ENCODE data around the gene MAGI2.

Gene MAGI2

DNA sequence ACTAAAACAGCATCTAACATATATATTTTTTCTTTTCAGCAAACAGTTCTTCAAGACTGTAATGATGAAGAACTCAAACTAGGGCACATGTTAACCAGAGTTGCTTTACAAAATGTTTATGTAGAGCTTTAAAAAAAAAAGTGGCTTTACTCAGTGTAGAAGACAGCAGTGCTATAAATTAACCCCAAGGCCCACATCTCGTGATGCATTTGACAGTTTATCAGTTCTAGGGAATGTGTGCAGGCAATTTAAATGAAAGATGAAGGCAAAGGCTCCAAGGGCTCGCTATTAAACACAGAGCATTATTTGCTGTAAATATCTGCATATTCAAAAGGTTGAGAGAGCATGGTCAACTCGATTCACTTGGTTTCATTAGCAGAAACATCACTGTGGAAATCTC, 558.1 kb downstream of the MAGI2 start:
- no peak for DNase-seq

GRCh38 chr7:78879206-78879605, 574.3 kb downstream of the MAGI2 start:
- DNase-seq = no peak

DNA sequence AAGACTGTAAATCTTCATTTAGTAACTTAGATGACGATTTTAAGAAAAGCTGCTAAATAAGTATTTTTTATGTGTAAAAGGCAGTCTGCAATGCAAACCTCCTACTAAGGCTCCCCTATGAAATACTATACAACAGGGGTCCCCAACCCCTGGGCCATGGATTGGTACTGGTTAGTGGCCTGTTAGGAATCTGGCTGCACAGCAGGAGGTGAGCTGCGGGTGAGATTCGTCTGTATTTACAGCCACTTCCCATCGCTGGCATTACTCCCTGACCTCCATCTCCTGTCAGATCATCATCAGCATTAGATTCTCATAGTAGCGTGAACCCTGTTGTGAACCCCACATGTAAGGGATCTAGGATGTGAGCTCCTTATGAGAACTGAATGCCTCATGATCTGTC, 580.4 kb downstream of the MAGI2 start:
- DNase-seq = no peak

DNA sequence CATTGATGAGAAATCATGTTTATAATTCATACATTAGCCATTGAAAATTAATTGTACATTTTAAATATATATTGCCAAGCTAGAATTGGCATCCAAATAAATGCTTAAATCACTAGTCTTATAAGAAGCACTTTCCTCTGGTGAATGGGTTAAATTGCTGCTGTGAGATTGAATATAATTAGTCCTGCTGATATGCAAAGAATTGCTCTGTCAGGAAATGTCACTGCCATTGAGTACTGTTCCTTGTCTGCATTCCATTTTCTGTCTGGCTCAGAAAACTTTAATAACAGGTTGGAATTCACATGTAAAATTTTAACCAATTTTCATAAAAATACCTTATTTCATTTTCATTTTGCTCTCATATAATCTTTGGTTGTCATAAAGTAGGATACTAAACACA, 589.1 kb downstream of the MAGI2 start:
- no peak for DNase-seq

- DNase-seq = no peak
Observed at GRCh38 chr7:78863281-78863680, 590.2 kb downstream of the MAGI2 start.

DNA sequence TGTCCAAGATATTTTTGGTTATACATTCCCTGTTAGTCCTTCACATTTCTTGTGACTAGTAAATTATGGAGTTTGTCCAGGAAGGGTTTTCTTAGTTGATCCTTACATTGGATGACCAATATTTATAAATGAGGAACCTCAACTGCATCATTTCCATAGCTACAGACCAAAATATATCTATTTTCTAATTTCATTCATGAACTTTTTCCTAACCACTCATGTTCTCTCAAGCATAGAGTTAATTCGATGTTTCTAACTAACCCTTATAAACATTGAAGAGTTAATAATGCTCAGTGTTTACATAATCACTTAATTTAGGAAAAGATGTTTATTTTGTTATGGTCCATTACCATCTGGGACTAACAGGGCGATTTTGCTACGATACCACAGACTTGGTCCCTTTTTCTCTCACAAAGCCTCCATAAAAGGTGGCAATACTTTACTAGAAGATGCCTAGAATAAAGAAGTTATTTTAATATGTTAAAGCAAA, 591.0 kb downstream of the MAGI2 start:
- no peak for DNase-seq

DNA sequence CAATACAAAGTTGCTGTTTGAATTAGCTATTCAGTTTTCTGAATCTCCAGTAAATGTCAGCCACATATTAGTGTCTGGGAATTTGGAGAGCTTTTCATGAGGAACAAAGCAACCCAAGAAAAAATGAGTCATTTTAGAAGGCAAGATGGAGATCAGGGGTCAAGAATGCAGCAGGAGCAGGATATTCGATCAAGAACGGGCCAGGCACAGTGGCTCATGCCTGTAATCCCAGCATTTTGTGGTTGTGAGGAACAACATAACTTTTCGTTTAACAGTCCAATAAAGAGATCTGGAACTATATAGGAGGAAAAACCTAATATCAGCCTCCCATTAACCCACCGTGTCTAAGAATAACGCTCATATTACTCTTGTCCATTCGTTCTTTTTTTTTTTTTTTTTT, 600.5 kb downstream of the MAGI2 start:
- DNase-seq = no peak

- DNase-seq = no peak
Observed at GRCh38 chr7:78850093-78850740, 603.2 kb downstream of the MAGI2 start.

GRCh38 chr7:78845155-78845554, 608.3 kb downstream of the MAGI2 start:
- no peak for DNase-seq

DNA sequence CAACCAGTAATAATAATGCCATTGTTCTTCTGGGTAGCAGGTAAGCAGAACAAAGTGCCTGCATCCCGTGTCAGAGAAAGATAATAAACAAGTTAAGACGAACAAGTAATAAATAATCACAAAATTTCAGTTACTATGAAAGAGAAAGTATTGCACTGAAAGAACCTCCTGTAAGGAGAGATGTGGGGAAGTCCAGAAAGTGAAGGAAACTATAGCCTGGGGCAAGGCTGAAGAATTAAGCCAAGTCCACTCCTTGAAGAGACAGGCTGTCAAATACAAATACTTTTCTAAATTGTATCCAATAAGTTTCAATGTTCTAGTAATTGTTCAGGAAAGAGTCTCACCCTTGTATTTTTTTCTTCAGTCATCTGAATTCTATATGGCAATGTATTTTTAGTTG, 611.4 kb downstream of the MAGI2 start:
- no peak for DNase-seq

GRCh38 chr7:78835897-78836296, 617.6 kb downstream of the MAGI2 start:
- DNase-seq = no peak

DNA sequence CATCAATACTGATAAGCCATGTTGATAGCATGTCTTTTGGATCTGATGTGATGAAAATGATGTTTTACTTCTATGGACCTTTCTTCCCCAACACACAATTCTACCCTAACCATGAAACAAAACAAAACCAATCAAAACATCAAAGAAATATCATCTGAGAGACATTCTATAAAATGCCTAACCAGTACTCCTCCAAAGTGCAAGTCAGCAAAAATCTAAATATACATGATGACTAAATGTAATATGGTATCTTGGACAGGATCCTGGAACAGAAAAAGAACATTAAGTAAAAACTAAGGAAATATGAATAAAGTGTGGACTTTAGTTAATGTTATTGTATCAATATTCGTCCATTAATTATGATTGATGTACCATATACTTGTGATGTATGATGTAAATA, 625.1 kb downstream of the MAGI2 start:
- no peak for DNase-seq

- no peak for DNase-seq
Observed at GRCh38 chr7:78803501-78804127, 649.9 kb downstream of the MAGI2 start.

GRCh38 chr7:78794101-78794500, 659.4 kb downstream of the MAGI2 start:
- no peak for DNase-seq

DNA sequence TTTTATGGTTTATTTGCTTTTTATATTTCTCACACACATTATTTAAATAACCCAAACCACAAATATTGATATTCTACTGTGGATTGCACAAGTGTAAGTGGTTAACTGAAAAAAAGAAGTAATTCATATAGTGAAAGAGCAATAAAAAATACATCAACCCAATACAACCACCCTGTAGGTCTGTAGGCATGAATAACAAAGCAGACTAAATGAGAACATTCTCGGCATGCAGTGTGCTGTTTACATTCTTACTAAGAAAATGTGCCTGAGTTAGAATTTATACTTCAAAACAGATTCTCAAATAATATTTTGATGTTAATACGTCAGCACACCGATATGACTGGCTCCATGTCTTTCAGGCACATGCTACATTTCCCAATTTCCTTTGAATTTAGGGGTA, 660.8 kb downstream of the MAGI2 start:
- no peak for DNase-seq

- DNase-seq = no peak
Observed at GRCh38 chr7:78792006-78792405, 661.5 kb downstream of the MAGI2 start.

- no peak for DNase-seq
Observed at GRCh38 chr7:78788464-78788863, 665.0 kb downstream of the MAGI2 start.

DNA sequence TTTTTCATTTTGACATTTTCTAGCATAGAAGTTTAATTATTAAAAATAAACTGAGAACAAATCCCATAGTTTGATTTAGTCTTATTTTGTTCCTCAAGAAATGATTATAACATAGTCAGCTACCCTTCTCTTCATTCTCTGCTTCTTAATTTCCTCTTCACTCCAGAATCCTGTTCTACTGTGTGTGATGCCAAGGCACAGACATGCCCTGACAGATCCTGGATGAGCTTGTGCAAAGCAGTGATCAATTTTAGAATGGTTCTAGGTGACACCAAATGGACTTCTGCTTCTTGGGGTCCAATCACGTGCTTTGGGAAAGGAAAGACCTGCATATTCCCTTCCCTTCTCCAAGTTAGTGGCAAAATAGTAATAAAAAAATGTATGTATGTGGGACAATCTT, 665.6 kb downstream of the MAGI2 start:
- no peak for DNase-seq

DNA sequence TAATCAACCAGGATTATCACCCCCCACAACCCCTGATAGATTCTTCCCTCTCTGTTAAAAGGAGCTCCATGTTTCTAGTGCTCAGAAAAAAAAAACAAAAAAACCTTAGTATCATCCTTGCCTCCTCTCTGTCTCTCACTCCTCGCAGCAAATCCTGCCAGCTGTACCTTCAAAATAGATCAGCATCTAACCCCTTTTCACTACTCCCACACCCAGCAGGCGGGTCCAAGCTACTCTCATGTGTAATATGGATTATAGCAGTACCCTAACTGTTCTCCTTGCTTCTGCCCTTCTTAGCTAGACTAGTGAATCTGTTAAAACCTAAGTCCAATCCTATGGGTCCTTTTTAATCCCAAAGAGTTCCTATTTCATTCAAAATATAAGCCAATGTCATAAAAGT, 667.4 kb downstream of the MAGI2 start:
- no peak for DNase-seq

- no peak for DNase-seq
Observed at GRCh38 chr7:78783179-78783962, 670.1 kb downstream of the MAGI2 start.

- DNase-seq = no peak
Observed at GRCh38 chr7:78780560-78780959, 672.9 kb downstream of the MAGI2 start.

DNA sequence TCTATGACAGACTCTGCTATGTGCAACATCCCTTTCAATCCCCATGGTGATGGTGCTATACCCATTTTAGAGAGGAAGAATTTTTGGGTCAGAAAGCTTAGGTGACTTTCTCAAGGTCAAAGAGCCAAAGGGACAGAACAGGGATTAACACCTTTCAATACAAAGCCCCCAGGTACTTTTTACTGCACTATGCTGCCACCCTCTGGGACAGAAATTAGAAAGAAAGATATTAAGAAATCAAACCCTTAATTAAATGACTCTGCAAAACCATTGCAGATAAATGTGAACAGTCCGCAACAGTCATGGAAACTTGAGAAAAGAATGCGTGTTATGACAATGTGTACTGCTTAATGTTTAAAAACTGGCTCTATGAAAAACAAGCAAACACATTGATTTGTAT, 673.7 kb downstream of the MAGI2 start:
- DNase-seq = no peak

- no peak for DNase-seq
Observed at GRCh38 chr7:78777829-78778228, 675.6 kb downstream of the MAGI2 start.

All from inflammatory macrophage treated with lipopolysaccharide for 4 hours (primary cell).